VCaP (cell line): ENCODE data around the gene ZSWIM6.

Experiments
- H3K27ac ChIP-seq: fragments of 450-650 bp; 2 replicates; pipeline ENCODE4 v1.5.1; 2017
- TF ChIP-seq, protein P1 (sequence below): fragments of 450-650 bp; conservative IDR thresholded peaks from 2 replicates; pipeline ENCODE4 v1.5.1; 2017; ENCODE audit warnings: mild to moderate bottlenecking, moderate library complexity

The ZSWIM6 gene

DNA sequence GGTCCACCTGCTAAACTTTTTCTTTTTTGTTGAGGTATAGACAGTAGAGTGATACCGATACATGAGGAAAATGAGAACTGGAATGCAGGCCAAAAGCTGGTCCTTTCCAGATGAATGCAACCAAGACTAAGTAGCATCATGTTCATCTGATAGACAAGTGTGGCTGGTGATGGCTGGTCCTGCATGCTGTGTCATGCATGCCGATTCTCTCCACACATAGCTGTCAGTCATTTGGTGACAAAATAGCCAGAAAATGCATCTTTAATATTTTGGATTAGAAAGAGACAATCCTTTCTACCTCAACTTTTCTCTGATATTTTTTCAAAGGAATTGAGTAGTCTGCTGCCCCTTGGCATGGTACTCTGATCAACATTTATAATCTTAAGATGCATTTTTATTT is 49.9 kb downstream of the ZSWIM6 start:
- no peak overlapping the region for H3K27ac ChIP-seq
- TF ChIP-seq, protein P1, sequence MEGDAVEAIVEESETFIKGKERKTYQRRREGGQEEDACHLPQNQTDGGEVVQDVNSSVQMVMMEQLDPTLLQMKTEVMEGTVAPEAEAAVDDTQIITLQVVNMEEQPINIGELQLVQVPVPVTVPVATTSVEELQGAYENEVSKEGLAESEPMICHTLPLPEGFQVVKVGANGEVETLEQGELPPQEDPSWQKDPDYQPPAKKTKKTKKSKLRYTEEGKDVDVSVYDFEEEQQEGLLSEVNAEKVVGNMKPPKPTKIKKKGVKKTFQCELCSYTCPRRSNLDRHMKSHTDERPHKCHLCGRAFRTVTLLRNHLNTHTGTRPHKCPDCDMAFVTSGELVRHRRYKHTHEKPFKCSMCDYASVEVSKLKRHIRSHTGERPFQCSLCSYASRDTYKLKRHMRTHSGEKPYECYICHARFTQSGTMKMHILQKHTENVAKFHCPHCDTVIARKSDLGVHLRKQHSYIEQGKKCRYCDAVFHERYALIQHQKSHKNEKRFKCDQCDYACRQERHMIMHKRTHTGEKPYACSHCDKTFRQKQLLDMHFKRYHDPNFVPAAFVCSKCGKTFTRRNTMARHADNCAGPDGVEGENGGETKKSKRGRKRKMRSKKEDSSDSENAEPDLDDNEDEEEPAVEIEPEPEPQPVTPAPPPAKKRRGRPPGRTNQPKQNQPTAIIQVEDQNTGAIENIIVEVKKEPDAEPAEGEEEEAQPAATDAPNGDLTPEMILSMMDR = no peak

DNA sequence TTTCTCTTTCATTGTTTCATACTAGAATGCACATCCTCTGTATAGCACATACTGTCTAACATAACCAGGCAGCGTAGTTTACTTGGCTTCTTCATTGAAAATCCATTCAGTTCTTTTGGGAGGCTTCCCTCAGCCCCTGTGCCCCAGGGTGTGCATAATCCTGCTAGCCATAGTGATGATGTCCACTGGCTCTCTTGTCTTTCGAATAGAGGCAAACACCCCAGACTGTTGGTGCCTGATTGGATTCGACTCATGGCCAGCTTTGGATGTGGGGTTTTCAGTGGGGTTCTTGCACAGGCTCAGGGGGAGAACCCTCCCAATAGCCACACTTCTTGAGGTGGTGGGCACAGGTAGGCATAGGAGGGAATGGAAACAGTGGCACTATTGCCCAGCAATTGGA is 53.6 kb downstream of the ZSWIM6 start:
- TF ChIP-seq, protein P1 = no peak
- peak overlapping the region; percentile 75 for H3K27ac ChIP-seq

DNA sequence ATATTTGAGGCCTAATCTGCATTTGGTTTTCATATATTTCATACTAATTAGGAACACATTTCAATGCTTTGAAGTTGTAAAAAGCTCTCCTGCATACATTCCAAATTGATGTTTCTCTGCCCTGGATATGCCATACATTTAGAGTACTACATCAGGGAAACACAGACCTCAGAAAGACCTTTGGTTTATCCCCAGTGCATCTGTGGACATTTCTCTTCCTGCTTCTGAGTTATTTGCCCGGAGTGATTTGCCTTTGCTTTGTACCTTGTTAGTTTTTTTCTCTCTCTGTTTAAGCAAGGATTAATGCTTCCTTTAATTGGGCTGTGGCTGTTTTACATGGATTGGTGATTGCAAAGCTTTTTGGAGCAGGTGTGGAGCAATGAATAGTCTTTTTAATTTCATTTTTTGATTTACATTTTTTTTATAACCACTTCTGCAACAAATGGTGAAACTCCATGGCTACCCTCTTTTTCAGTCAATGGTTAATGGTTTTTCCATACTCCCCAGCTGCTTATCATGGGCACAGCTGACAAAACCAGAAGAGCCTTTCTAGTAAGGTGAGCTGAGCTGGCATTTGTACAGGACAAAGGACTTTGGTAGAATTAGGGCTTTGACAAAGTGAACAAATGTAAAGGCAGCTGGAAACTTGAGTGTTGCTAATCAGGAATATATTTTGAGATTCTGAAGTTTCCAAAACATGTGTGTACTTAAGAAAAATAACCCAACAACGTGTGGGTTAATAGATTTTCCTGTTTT is 54.2 kb downstream of the ZSWIM6 start:
- TF ChIP-seq, protein P1 = no peak
- H3K27ac ChIP-seq = peak overlapping the region; percentile 75

DNA sequence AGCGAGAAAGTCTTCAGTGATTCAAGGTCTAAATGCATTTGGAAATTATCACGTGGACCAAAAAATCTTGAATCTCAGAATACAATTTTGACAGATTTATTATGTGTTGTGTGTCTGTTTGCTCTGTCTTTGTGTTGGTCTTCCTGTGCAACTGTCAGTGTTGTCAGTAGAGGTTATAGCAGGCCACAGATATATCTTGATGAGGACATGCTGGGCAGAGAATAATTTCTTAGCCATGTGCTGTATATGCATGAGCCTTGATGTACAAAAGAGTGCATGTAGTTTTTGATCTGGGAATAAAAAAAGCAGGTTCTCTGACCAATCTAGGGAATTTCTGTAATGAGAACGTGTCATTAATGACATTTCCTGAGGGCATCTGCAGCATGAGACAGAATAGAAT is 57.6 kb downstream of the ZSWIM6 start:
- TF ChIP-seq, protein P1 = no peak
- no peak overlapping the region for H3K27ac ChIP-seq

DNA sequence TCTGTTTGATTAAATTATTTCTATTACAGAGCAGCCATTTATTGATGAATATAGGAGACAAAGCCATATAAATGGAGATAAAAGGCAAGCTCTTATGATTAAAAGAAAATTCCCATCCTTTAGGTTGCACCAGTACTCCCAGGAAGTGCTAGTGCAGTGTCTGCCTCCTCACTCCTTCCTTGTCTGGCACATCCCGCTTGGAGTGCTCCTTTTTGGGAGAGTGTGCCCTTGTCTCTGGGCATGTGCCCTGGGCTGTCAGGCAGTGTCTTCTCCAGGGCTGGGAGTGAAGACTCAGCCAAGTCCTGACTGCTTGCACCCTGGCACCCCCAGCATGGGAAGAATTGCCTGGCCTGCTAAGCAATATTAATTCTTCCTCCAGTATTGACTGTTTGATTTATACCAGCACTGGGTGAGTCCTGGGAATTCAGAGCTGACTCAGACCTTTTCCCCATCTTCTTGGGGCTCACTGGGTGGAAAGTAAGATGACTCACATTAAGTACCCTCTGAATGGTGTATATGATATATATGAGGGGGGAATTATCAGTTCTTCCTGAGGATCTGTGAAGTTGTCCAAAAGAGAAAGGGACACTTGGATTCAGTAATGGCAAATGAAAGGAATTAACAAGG is 62.1 kb downstream of the ZSWIM6 start:
- TF ChIP-seq, protein P1 = no peak
- no peak overlapping the region for H3K27ac ChIP-seq

DNA sequence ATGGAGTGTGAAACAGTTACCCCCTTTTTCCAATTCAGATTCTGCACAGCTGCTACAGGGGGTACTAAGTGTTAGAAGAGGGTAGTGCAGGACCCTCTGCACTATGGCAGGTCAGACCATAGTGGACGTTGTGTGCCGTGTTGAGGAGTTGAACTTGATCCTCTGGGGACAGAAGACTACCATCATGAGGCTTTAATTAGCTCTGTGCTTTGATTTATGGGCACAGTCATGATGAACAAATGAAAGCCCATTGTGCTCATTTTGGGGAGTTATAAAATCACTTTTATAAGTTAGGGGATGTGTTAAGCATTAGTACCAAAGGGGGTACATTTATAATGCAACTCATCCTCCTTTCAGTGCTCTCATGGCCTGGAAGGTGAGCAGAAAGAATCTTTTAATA is 62.7 kb downstream of the ZSWIM6 start:
- H3K27ac ChIP-seq = no peak overlapping the region
- TF ChIP-seq, protein P1 = no peak

DNA sequence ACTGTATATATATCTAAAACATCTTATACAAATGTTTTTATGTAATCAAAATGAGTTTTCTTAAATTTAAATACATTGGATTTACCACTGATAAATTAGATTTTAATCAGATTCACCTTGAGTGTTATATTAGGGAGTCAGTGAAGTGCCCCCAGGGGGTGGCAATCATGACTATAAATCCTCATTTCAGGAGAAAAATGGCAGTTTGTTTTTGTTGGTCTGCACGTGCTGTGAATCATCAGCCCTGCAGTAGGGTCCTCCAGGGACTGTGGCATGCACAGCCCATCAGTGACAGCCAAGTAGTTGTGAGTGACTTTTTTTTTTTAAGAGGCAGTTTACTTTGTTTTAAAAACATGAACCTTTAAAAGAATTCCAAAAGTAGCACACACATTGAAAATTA is 65.2 kb downstream of the ZSWIM6 start:
- TF ChIP-seq, protein P1 = no peak
- no peak overlapping the region for H3K27ac ChIP-seq
